Adrenal gland (tissue), 12 donors: ENCODE results near the gene SPRR5. TPM values are rescaled to one million over a fixed set of nuclear protein-coding genes. Genes with fewer than 3 reads are reported as not detected.

Experiments
- DNase-seq, 7 donors: peaks; one replicate each; pipeline ENCODE4 v3.0.0-alpha.2; 2019 to 2020
- H3K27ac ChIP-seq, 5 donors: fragments of 200-600 bp; sonication (generic) in 4 of 5; 1 replicate in 3 of 5; 2 replicates in 2 of 5; pipeline versions ENCODE4 v1.5.1 to v1.8.0; 2016 to 2020; ENCODE audit warnings: mild to moderate bottlenecking in 1 of 5
- H3K27me3 ChIP-seq: fragments of 200-600 bp; 2 replicates; pipeline ENCODE4 v1.8.0; 2021
- H3K36me3 ChIP-seq, 2 donors: fragments of 200-600 bp; replicated peaks in 1 of 2; 1 replicate in 1 of 2; 2 replicates in 1 of 2; pipeline versions ENCODE4 v1.5.1 to v1.8.0; 2018 to 2022
- H3K4me1 ChIP-seq, 2 donors: fragments of 200-600 bp; replicated peaks in 1 of 2; 1 replicate in 1 of 2; 2 replicates in 1 of 2; pipeline versions ENCODE4 v1.5.1 to v1.8.0; 2018 to 2021
- H3K4me3 ChIP-seq, 4 donors: fragments of 200-600 bp; sonication (generic) in 3 of 4; one replicate each; pipeline ENCODE4 v1.5.1; 2016 to 2018
- H3K9me3 ChIP-seq, 3 donors: fragments of 200-600 bp; sonication (generic) in 1 of 3; replicated peaks in 1 of 3; 1 replicate in 2 of 3; 2 replicates in 1 of 3; pipeline versions ENCODE4 v1.5.1 to v1.8.0; 2016 to 2021
- POLR2A ChIP-seq, 2 donors: fragments of 450-650 bp; IDR thresholded peaks; one replicate each; pipeline ENCODE4 v1.6.1; 2017; ENCODE audit warnings: antibody characterized with exemption in 2 of 2, mild to moderate bottlenecking in 2 of 2, moderate library complexity in 1 of 2
- WGBS, 4 donors: extraction: QIAGEN DNeasy Blood & Tissue Kit in 2 of 4; methylation state at CpG; one replicate each; pipeline versions ENCODE4 v1.1.5 to v1.1.7; 2013 to 2017; 5-methylcytosine and 5-hydroxymethylcytosine counted together
- intact Hi-C, 2 donors: fragments of 100-400 bp; cut with DNase I; formaldehyde crosslinking; loops; one replicate each; pipeline versions ENCODE4 v1.14.1 to v1.15.0; 2022 to 2023
- polyA plus RNA-seq, 3 donors: library from polyadenylated mRNA; stranded (reverse); fragments of 200-250 nt in 2 of 3; fragments of 350-450 nt in 1 of 3; fragmentation: Illumina TruSeq in 1 of 3; extraction: RNeasy Lipid Tissue Mini Kit (QIAGEN cat#74804) in 1 of 3; gene quantifications; one replicate each; pipeline ENCODE4 v1.2.3, GENCODE V29; 2013 to 2014
- small RNA-seq, 2 donors: library from RNA; depleted of rRNA; stranded (forward); fragments of <200 nt; gene quantifications; one replicate each; pipeline ENCODE3, GENCODE V24; 2016
- total RNA-seq, 9 donors: library from RNA; depleted of rRNA in 4 of 9; stranded (reverse); fragments of >200 nt in 4 of 9; fragments of 120-200 nt in 1 of 9; fragmentation: NEBNext Ultra II Directional in 1 of 9; extraction: Animal tissue kit (Norgen Biotek cat#: 25700) in 1 of 9; gene quantifications; one replicate each; pipeline versions ENCODE4 v1.1.0 to v1.2.4, GENCODE V29; 2013 to 2023
- TF ChIP-seq, protein P1 (sequence below), 6 experiments: fragments of 450-650 bp in 4 of 6; fragments of 200-600 bp in 2 of 6; sonication (generic) in 1 of 6; IDR thresholded peaks; 1 replicate in 5 of 6; 2 replicates in 1 of 6; pipeline versions ENCODE4 v1.5.1 to v1.8.0; 2016 to 2021; ENCODE audit warnings: antibody characterized with exemption in 6 of 6, mild to moderate bottlenecking in 2 of 6, moderate library complexity in 1 of 6
- donor health status: healthy with polysubstance abuse.
- donor health status: Bipolar disorder and iron deficiency.
- donor health status: DM: yes; HTN: yes; CAD: no.
- donor health status: DM: no; HTN: no; CAD: no.
- donor health status: DM: no; HTN: no; CAD: no.
- donor health status: DM: yes; HTN: yes; CAD: no.

Gene SPRR5
- total and polyA plus RNA-seq, 12 donors: not detected

DNA sequence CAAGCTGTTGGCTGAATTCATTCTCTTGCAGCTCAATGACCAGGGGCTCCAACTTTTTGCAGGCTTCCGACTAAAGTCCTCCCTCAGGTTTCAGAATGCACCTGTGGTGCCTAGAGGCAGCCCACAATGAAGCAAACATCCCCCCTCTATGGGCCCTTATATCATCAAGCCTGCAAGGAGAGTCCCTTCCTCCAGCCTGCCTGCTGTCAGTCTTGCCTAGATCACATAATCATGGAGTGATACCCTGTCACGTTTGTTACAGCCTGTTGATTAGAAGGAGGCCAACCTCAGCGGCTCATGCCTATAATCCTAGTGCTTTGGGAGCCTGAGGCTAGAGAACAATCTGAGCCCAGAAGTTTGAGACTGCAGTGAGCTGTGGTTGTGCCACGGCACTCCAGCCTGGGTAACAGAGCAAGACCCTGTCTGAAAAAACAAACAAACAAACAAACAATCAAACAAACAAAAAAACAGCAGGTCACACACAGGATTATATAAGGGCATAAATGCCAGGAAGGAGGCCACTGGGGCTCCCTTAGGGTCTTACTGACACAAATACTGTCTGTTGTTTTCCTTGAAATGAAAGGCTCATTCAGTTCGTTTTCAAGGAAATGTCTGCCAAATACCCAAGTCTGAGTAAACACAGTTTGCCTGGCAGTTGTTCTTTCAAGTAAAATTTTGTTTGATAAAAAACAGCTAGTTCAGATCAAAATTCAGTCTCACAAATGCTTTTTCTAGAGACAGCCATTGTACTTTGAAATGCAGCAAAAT, 49.8 kb downstream of the SPRR5 start:
- 32 to 40% (median 36%) methylated on average over 5 of the region's 5 CpGs for WGBS, 4 donors
- intact Hi-C loops: no loop called here

GRCh38 chr1:152997901-152998300, 50.9 kb downstream of the SPRR5 start:
- intact Hi-C loops: no loop called here
- 57 to 73% (median 69%) methylated on average over 7 of the region's 7 CpGs for WGBS, 4 donors
- no peaks in the 10 kb centered on the region for H3K4me1 ChIP-seq
- H3K9me3 ChIP-seq: no peaks in the 10 kb centered on the region
- H3K36me3 ChIP-seq: no peaks in the 10 kb centered on the region
- no peak for DNase-seq
- TF ChIP-seq POLR2A (IDR thresholded peaks at IDR 0.05): no peak
- TF ChIP-seq, protein P1, sequence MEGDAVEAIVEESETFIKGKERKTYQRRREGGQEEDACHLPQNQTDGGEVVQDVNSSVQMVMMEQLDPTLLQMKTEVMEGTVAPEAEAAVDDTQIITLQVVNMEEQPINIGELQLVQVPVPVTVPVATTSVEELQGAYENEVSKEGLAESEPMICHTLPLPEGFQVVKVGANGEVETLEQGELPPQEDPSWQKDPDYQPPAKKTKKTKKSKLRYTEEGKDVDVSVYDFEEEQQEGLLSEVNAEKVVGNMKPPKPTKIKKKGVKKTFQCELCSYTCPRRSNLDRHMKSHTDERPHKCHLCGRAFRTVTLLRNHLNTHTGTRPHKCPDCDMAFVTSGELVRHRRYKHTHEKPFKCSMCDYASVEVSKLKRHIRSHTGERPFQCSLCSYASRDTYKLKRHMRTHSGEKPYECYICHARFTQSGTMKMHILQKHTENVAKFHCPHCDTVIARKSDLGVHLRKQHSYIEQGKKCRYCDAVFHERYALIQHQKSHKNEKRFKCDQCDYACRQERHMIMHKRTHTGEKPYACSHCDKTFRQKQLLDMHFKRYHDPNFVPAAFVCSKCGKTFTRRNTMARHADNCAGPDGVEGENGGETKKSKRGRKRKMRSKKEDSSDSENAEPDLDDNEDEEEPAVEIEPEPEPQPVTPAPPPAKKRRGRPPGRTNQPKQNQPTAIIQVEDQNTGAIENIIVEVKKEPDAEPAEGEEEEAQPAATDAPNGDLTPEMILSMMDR (IDR thresholded peaks at IDR 0.05): no peak
- no peak overlapping the region for H3K4me3 ChIP-seq
- no peak overlapping the region for H3K27ac ChIP-seq
- H3K27me3 ChIP-seq: no peaks in the 10 kb centered on the region

More for the DNA sequence above, 49.8 kb downstream of the SPRR5 start:
- TF ChIP-seq, protein P1 (IDR thresholded peaks at IDR 0.05): no peak
- no peak for TF ChIP-seq POLR2A (IDR thresholded peaks at IDR 0.05)
- Histone ChIP-seq H3K36me3 (no peaks in the 10 kb centered on the region), H3K4me3 (no peak overlapping the region), H3K27me3 (no peaks in the 10 kb centered on the region), H3K9me3 (no peaks in the 10 kb centered on the region), H3K27ac (no peak overlapping the region), H3K4me1 (no peaks in the 10 kb centered on the region)
- no peak for DNase-seq

GRCh38 chr1:152998476-152998875, 51.5 kb downstream of the SPRR5 start:
- Histone ChIP-seq H3K4me1 (no peaks in the 10 kb centered on the region), H3K4me3 (no peak overlapping the region), H3K9me3 (no peaks in the 10 kb centered on the region), H3K27me3 (no peaks in the 10 kb centered on the region), H3K36me3 (no peaks in the 10 kb centered on the region), H3K27ac (no peak overlapping the region)
- 76 to 87% (median 80%) methylated on average over 4 of the region's 4 CpGs for WGBS, 4 donors
- no peak for DNase-seq
- TF ChIP-seq POLR2A (IDR thresholded peaks at IDR 0.05): no peak
- TF ChIP-seq, protein P1 (IDR thresholded peaks at IDR 0.05): no peak
- intact Hi-C loops: no loop called here

Small RNA genes within 50 kb of the gene (small RNA-seq; reads per million reads assigned to genes)
- 0 reads per million in 2 donors for gene SPRR1A

Other genes with a start within 250 kb of the SPRR5 start
- gene LCE2A, start 248.9 kb upstream of the SPRR5 start, total RNA-seq: not detected
- not detected for gene LCE2A, start 248.9 kb upstream of the SPRR5 start, polyA plus RNA-seq
- gene LCE4A, start 239.0 kb upstream of the SPRR5 start, total RNA-seq: not detected
- not detected for gene LCE4A, start 239.0 kb upstream of the SPRR5 start, polyA plus RNA-seq
- gene KPRP, start 189.2 kb upstream of the SPRR5 start, total RNA-seq: not detected
- gene KPRP, start 189.2 kb upstream of the SPRR5 start, polyA plus RNA-seq: not detected
- not detected for gene LCE1F, start 172.1 kb upstream of the SPRR5 start, total RNA-seq
- not detected for gene LCE1F, start 172.1 kb upstream of the SPRR5 start, polyA plus RNA-seq
- not detected for gene LCE1E, start 160.9 kb upstream of the SPRR5 start, total RNA-seq
- gene LCE1E, start 160.9 kb upstream of the SPRR5 start, polyA plus RNA-seq: not detected
- gene LCE1D, start 150.5 kb upstream of the SPRR5 start, total RNA-seq: not detected
- not detected for gene LCE1D, start 150.5 kb upstream of the SPRR5 start, polyA plus RNA-seq
- gene LCE1C, start 140.6 kb upstream of the SPRR5 start, total RNA-seq: not detected
- not detected for gene LCE1C, start 140.6 kb upstream of the SPRR5 start, polyA plus RNA-seq
- not detected for gene LCE1B, start 135.2 kb upstream of the SPRR5 start, total RNA-seq
- gene LCE1B, start 135.2 kb upstream of the SPRR5 start, polyA plus RNA-seq: not detected
- not detected for gene LCE1A, start 119.7 kb upstream of the SPRR5 start, total RNA-seq
- gene LCE1A, start 119.7 kb upstream of the SPRR5 start, polyA plus RNA-seq: not detected
- not detected for gene LCE6A, start 104.3 kb upstream of the SPRR5 start, total RNA-seq
- not detected for gene LCE6A, start 104.3 kb upstream of the SPRR5 start, polyA plus RNA-seq
- not detected for gene LCE7A, start 87.2 kb upstream of the SPRR5 start, total RNA-seq
- gene LCE7A, start 87.2 kb upstream of the SPRR5 start, polyA plus RNA-seq: not detected
- gene SMCP, start 68.9 kb upstream of the SPRR5 start, total RNA-seq: not detected
- gene SMCP, start 68.9 kb upstream of the SPRR5 start, polyA plus RNA-seq: not detected
- not detected for gene IVL, start 38.7 kb upstream of the SPRR5 start, total RNA-seq
- gene IVL, start 38.7 kb upstream of the SPRR5 start, polyA plus RNA-seq: under 1 TPM in 2 of 3 donors, not detected in 1; 0.16 to 0.30 TPM
- gene SPRR4, start 23.4 kb downstream of the SPRR5 start, total RNA-seq: not detected
- gene SPRR4, start 23.4 kb downstream of the SPRR5 start, polyA plus RNA-seq: not detected
- gene SPRR1A, start 36.9 kb downstream of the SPRR5 start, total RNA-seq: not detected
- gene SPRR1A, start 36.9 kb downstream of the SPRR5 start, polyA plus RNA-seq: not detected
- under 1 TPM in 1 of 9 donors, not detected in 8; 0.67 TPM for gene SPRR3, start 54.5 kb downstream of the SPRR5 start, total RNA-seq
- 1 to 10 TPM; 2.2 to 6.1 (median 2.9) TPM for gene SPRR3, start 54.5 kb downstream of the SPRR5 start, polyA plus RNA-seq
- gene SPRR1B, start 84.0 kb downstream of the SPRR5 start, total RNA-seq: under 1 TPM in 1 of 9 donors, not detected in 8; 0.74 TPM
- under 1 TPM in 2 of 3 donors, not detected in 1; 0.74 to 0.80 TPM for gene SPRR1B, start 84.0 kb downstream of the SPRR5 start, polyA plus RNA-seq
- gene SPRR2D, start 93.9 kb downstream of the SPRR5 start, total RNA-seq: not detected
- gene SPRR2D, start 93.9 kb downstream of the SPRR5 start, polyA plus RNA-seq: under 1 TPM in 2 of 3 donors, not detected in 1; 0.71 to 0.88 TPM
- not detected for gene SPRR2A, start 110.3 kb downstream of the SPRR5 start, total RNA-seq
- under 1 TPM in 2 of 3 donors, not detected in 1; 0.97 to 0.98 TPM for gene SPRR2A, start 110.3 kb downstream of the SPRR5 start, polyA plus RNA-seq
- gene SPRR2B, start 124.4 kb downstream of the SPRR5 start, total RNA-seq: under 1 TPM in 1 of 9 donors, not detected in 8; 0.50 TPM
- gene SPRR2B, start 124.4 kb downstream of the SPRR5 start, polyA plus RNA-seq: not detected
- not detected for gene SPRR2E, start 147.3 kb downstream of the SPRR5 start, total RNA-seq
- under 1 TPM in 1 of 3 donors, not detected in 2; 0.54 TPM for gene SPRR2E, start 147.3 kb downstream of the SPRR5 start, polyA plus RNA-seq
- not detected for gene SPRR2F, start 166.3 kb downstream of the SPRR5 start, total RNA-seq
- not detected for gene SPRR2F, start 166.3 kb downstream of the SPRR5 start, polyA plus RNA-seq
- gene SPRR2G, start 203.7 kb downstream of the SPRR5 start, total RNA-seq: not detected
- not detected for gene SPRR2G, start 203.7 kb downstream of the SPRR5 start, polyA plus RNA-seq